GM20000 (cell line): Measurements from ENCODE around the gene PHC3.
"Not testable (repeated sequence)": the region's sequence is repeated elsewhere in the genome, so short reads cannot be mapped to it uniquely, and the experiment has no call there.

Experiments used
- DNase-seq: peaks from one replicate; pipeline ENCODE4 v3.0.0; 2012; ENCODE audit warnings: low spot score
- CTCF ChIP-seq: IDR thresholded peaks from 2 replicates; pipeline ENCODE4 v1.5.1; 2012; ENCODE audit warnings: mild to moderate bottlenecking, control low read depth; ENCODE audit errors: extremely low read depth, missing control alignments

Gene PHC3

GRCh38 chr3:170128977-170129431 lies 52.5 kb downstream of the PHC3 start:
- peak; percentile 32 for DNase-seq
- no peak for TF ChIP-seq CTCF

- no peak for TF ChIP-seq CTCF
- DNase-seq, result peak; percentile 50
These were observed 53.1 kb downstream of the PHC3 start for GRCh38 chr3:170128259-170128976.

GRCh38 chr3:170117134-170117533 lies 64.4 kb downstream of the PHC3 start:
- no peak for DNase-seq

GRCh38 chr3:170114165-170114564 lies 67.4 kb downstream of the PHC3 start:
- DNase-seq, result not testable (repeated sequence)

More at GRCh38 chr3:170117134-170117533, 64.4 kb downstream of the PHC3 start:
- no peak for TF ChIP-seq CTCF

GRCh38 chr3:170111147-170111771 lies 70.3 kb downstream of the PHC3 start:
- TF ChIP-seq CTCF, result no peak
- no peak for DNase-seq

- no peak for TF ChIP-seq CTCF
These were observed 71.8 kb downstream of the PHC3 start for GRCh38 chr3:170109579-170110293.

GRCh38 chr3:170108955-170109354 lies 72.6 kb downstream of the PHC3 start:
- no peak for TF ChIP-seq CTCF
- DNase-seq, result no peak

More at GRCh38 chr3:170109579-170110293, 71.8 kb downstream of the PHC3 start:
- DNase-seq, result no peak
